ENCODE measurements around the gene RO60.
"Not testable (repeated sequence)": the region's sequence is repeated elsewhere in the genome, so short reads cannot be mapped to it uniquely, and the experiment has no call there.

The RO60 gene

DNA sequence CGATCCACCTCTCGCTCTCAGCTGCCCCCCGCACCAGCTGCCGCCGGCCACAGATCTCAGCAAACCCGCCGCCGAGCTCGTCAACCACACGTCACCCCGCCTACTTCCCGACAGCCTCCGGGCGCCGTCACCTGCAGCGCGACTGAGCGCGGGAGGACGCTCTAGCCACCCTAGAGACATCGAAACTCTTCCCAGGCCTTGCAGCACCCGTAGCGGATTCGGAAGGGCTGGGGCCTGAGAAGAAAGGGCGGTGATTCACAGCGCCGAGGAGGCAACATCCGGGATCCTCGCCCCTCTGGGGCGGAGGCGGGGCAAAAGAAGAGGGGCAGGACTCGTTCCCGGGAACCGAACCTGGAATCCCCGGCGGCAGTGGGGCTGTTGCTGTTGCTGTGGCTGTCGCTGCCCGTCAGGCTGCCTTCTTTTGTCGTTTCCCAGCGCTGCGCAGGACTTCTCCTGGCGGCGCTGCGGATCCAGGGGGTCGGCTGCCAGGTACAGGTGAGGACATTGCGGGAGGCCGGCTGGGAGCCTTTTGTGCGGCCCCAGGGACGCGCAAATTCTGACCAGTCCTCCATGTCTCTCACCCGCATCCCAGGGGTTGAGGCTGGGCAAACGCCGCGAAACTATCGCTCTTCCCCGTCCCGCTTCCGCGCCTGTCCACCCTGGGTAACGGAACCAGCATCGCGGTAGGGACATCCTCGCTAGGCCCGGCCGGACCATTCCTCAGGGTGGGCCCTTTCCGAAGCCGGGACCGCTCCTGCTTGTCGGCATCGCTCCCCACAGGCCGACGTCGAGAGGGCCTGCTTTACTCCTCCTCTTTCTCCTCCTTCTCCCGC, at the start of gene RO60, which contains the start of gene UCHL5:
RO60 (plus strand) TSS at position 331 of the 833 bp plus-strand sequence. CDS start 9,443 bp downstream, outside the sequence.
UCHL5 (minus strand) TSS at position 79 of the 833 bp plus-strand sequence. CDS start 100 bp downstream, outside the sequence.
- peak; percentile 95 for DNase-seq (ENCODE audit: low spot score)

GRCh38 chr1:193011406-193011805, 48.0 kb upstream of the RO60 start:
- no peak for DNase-seq (ENCODE audit: low spot score)

DNA sequence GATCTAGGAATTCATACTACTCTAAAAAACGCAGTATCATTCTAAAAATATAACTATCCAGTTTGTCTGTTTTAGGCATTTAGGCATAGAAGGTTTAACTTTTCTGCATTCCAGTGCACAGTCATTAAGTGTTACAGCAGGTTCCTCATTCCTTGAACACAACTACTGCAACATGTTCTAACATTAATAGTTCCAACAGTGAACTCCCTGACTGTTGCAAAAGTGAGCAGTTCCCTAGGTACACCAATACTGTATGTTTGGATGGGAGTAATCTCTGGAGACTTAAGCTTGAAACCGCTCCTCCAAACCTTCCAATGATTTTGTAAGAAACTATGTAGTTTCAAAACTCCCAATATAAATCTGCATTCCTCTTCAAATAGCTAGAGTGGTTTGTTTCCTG, 46.4 kb upstream of the RO60 start:
- peak; percentile 3 for DNase-seq (ENCODE audit: low spot score)

DNA sequence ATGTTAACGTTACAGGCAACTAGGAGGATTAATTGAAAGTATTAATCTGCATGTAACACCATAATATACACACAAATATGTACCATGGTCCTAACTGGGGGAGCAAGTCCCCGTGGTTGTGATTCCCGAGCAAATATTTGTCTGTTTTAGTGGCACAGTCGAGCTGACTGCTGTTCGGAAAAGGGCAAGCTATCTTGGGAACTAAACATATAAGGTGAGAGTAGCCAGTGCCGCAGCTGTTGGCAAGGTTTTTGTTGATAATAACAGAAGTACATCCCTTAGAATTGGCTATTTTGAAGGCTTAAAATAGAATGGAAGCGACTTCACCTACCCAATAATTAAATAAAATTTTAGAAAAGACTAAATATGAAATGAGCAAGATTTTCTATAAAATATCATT, 45.7 kb upstream of the RO60 start:
- DNase-seq (ENCODE audit: low spot score) = no peak

- no peak for DNase-seq (ENCODE audit: low spot score)
These were observed 45.0 kb upstream of the RO60 start for GRCh38 chr1:193014400-193014799.

DNA sequence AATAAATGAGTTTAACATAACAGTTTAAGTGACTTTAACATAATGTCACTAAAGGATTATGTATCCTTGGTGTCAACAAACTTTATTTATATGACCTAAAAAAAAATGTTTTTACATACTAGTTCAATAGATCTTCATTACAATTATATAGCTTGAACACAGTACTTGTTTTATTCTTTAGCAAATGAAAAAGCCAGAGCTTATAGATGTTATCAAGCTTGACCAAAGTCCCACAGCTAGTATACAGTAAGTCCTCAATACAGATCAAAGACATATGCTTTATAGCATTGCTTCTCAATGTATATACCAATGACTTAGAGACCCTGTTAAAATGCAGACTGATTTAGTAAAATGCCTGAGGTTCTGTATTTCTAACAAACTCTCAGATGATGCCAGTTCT, 42.6 kb upstream of the RO60 start:
- no peak for DNase-seq (ENCODE audit: low spot score)

GRCh38 chr1:193019442-193020026, 39.9 kb upstream of the RO60 start:
- peak; percentile 35 for DNase-seq (ENCODE audit: low spot score)

GRCh38 chr1:193025218-193025617, 34.2 kb upstream of the RO60 start:
- no peak for DNase-seq (ENCODE audit: low spot score)

- DNase-seq (ENCODE audit: low spot score) = no peak
These were observed 29.1 kb upstream of the RO60 start for GRCh38 chr1:193030280-193030679.

GRCh38 chr1:193031431-193031830, 28.0 kb upstream of the RO60 start:
- peak; percentile 12 for DNase-seq (ENCODE audit: low spot score)

DNA sequence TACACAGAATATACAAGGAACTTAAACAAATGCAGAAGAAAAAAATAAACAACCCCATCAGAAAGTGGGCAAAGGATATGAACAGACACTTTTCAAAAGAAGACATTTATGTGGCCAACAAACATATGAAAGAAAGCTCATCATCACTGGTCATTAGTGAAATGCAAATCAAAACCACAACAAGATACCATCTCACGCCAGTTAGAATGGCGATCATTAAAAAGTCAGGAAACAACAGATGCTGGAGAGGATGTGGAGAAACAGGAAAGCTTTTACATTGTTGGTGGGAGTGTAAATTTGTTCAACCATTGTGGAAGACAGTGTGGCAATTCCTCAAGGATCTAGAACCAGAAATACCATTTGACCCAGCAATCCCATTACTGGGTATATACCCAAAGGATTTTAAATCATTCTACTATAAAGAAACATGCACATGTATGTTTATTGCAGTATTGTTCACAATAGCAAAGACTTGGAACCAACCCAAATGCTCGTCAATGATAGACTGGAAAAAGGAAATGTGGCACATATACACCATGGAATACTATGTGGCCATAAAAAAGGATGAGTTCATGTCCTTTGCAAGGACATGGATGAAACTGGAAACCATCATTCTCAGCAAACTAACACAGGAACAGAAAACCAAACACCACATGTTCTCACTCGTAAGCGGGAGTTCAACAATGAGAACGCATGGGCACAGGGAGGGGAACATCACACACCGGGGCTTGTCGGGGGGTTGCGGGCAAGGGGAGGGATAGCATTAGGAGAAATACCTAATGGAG, 26.6 kb upstream of the RO60 start:
- not testable (repeated sequence) for DNase-seq (ENCODE audit: low spot score)

GRCh38 chr1:193033610-193034009, 25.8 kb upstream of the RO60 start:
- DNase-seq (ENCODE audit: low spot score) = no peak

- DNase-seq (ENCODE audit: low spot score) = no peak
These were observed 22.9 kb upstream of the RO60 start for GRCh38 chr1:193036337-193037047.

DNA sequence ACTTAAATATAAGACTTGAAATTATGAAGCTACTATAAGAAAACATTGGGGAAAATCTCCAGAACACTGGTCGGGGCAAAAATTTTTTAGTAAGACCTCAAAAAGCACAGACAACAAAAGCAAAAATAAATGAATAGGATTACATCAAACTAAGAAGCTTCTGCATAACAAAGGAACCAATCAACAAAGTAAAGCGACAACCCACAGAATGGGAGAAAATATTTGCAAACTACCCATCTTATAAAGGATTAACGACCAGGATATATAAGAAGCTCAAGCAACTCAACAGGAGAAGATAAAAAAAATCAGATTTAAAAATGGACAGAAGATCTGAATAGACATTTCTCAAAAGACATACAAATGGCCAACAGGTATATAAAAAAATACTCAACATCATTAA, 19.4 kb upstream of the RO60 start:
- no peak for DNase-seq (ENCODE audit: low spot score)

DNA sequence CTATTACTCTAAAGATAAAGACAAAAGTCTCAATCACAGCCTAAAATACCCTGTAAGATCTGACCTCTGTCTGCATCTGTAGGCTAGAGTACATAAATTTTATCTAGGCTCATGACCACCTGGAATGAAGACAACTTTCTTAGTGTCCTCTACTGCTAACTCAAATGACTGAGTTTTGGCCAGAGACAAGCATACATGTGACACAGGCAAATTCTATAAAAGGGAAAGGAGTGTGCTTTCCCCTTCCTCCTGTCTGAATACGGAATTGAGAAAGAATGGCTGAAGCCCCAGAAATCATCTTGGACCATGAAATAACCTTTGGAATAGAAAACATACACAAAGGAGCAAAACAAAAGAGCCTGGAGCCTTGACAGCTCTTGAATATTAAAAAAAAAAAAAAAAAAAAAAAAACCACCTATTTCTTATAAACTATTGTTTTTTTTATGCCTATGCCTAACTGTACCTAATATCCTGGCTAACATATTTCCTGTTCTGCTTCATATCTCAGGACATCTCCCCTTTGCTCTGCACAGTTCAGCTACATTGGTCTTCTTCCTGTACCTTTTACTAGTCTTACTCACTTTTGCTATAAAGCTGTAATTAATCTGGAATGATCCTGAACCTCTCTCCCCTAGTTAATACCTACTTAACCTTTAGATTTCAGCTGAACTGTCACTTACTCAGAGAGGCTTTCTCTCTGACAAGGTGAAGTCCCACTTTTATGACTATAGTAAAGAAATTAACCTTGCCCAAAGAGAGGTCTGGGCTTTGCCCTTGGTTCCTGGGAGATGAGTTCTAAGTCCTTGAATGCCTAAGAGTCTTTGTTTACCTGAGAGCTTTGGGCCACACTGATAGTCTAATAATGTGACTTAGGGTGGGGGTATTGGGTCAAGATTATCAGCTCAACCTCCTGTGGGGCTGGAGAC, 16.4 kb upstream of the RO60 start:
- no peak for DNase-seq (ENCODE audit: low spot score)

- not testable (repeated sequence) for DNase-seq (ENCODE audit: low spot score)
These were observed 10.5 kb upstream of the RO60 start for GRCh38 chr1:193048913-193049312.

DNA sequence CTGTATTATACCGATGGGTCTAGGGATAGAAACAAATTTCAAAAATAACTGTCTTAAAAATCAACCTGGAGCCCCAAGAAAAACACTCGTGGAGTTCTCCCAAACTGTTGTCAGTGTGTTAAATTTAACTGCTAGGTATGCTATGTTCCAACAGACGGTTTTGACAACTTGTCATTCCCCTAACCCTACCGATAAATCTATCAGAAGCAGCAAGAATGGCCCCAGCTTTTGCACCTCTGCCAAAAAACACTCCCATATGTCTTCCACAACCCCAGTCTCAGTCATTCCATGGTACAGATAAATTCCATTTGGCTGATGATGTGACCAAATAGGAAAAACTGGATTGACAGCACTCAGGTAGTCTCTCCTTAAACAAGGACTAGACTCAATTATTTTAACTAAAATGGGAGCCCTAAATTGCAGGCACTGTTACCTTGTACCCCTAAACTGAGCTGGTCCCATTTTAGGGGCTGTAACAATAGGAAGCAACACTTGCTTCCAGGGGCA, 5.2 kb upstream of the RO60 start:
- DNase-seq (ENCODE audit: low spot score) = no peak

GRCh38 chr1:193058529-193059281, 707 bp upstream of the RO60 start:
- DNase-seq (ENCODE audit: low spot score) = peak; percentile 19

DNA sequence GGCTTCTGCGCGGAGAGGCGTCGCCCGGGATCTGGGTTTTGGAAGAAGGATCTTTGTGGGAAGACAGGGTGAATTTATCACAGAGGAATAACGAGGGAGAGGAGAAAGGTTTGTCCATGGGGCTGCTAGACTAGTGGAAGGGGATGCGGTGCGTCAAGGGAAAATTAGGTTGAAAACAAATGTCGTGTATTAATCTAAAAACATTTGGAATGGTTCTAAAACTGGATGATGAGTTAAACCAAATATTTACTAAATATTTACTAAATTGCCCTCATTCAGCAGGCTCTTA, 647 bp downstream of the RO60 start:
- no peak for DNase-seq (ENCODE audit: low spot score)

GRCh38 chr1:193060406-193060805, 994 bp downstream of the RO60 start:
- DNase-seq (ENCODE audit: low spot score) = no peak
